Measurements from ENCODE around the gene FAM234B.

DNA sequence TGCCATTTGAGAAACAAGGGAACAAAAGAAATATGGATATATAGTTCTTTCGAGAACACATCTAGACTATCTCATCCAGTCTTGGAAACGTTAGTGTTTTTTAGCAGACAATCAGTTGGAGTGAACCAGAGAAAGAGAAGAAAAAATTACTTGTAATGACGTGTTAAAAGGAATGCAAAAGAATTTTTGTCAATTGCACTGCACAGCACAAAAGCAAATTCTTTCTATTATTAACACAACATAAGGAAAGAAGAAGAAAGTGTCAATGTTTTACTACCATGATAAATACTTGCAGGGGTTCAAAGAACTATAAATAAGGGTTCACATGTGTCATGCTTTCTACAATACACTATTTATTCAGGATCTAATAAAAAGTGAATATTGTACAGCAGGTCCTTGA is 86.8 kb downstream of the FAM234B start:
- TF ChIP-seq CTCF (IDR thresholded peaks at IDR 0.05) (no peak), EZH2 (IDR thresholded peaks at IDR 0.05; ENCODE audit: borderline replicate concordance, insufficient read depth, low read depth, low read length, poor library complexity, severe bottlenecking) (no peak)
